OCI-LY7 (cell line): ENCODE measurements around the gene ZNF300.

ENCODE experiments used
- EZH2phosphoT487 ChIP-seq: fragments of 200-600 bp; sonication (generic); IDR thresholded peaks from 2 replicates; pipeline ENCODE4 v1.6.1; 2018; ENCODE audit warnings: low read depth, borderline replicate concordance, mild to moderate bottlenecking, mixed run types, antibody characterized with exemption, low read length, moderate library complexity, mixed read lengths
- TF ChIP-seq, protein P1 (sequence below): fragments of 200-600 bp; sonication (generic); conservative IDR thresholded peaks from 2 replicates; pipeline ENCODE4 v1.5.1; 2014; ENCODE audit warnings: mild to moderate bottlenecking, antibody characterized with exemption, low read length, moderate library complexity, mixed read lengths

DNA sequence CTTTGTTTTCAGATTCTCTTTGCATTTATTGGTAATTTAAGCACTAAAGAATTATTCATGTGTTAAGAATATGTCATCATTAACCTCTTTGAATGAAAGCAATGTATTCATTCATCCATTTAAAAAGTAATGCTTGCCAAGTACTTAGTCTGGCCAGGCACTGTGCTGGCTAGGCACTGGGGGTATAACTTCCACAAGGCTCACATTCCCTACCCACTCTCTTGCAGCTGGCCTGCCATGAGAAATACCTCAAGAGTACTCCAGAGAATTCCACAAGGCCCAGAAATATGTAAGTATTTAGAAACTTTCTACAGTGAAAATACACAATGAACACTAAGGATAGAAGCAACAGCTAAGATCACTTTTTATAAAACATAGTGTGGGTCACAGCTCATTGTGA is 25.4 kb downstream of the ZNF300 start:
- TF ChIP-seq, protein P1, sequence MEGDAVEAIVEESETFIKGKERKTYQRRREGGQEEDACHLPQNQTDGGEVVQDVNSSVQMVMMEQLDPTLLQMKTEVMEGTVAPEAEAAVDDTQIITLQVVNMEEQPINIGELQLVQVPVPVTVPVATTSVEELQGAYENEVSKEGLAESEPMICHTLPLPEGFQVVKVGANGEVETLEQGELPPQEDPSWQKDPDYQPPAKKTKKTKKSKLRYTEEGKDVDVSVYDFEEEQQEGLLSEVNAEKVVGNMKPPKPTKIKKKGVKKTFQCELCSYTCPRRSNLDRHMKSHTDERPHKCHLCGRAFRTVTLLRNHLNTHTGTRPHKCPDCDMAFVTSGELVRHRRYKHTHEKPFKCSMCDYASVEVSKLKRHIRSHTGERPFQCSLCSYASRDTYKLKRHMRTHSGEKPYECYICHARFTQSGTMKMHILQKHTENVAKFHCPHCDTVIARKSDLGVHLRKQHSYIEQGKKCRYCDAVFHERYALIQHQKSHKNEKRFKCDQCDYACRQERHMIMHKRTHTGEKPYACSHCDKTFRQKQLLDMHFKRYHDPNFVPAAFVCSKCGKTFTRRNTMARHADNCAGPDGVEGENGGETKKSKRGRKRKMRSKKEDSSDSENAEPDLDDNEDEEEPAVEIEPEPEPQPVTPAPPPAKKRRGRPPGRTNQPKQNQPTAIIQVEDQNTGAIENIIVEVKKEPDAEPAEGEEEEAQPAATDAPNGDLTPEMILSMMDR, result no peak
- no peak for TF ChIP-seq EZH2phosphoT487
